GM23338 (cell line): ENCODE measurements around the gene PCED1A.

Experiments used
- CREB1 ChIP-seq: fragments of 250-450 bp; sonication (Bioruptor Pico); IDR thresholded peaks from 2 replicates; pipeline ENCODE4 v1.5.0; 2020; ENCODE audit warnings: low read depth, mild to moderate bottlenecking, moderate library complexity
- EZH2 ChIP-seq: fragments of 200-600 bp; sonication (generic); IDR thresholded peaks from one replicate; pipeline ENCODE4 v1.8.0; 2017; ENCODE audit warnings: antibody characterized with exemption, mild to moderate bottlenecking, low read depth; ENCODE audit not compliant: unreplicated experiment
- EZH2phosphoT487 ChIP-seq: fragments of 200-600 bp; sonication (generic); IDR thresholded peaks from one replicate; pipeline ENCODE4 v1.8.1; 2018; ENCODE audit warnings: antibody characterized with exemption; ENCODE audit not compliant: unreplicated experiment
- JUNB ChIP-seq: IDR thresholded peaks from one replicate; pipeline ENCODE4 v1.6.1; 2016; ENCODE audit warnings: antibody characterized with exemption; ENCODE audit not compliant: unreplicated experiment
- NANOG ChIP-seq: IDR thresholded peaks from 2 replicates; pipeline ENCODE4 v1.6.1; 2016; ENCODE audit warnings: antibody characterized with exemption, borderline replicate concordance
- POLR2AphosphoS5 ChIP-seq: IDR thresholded peaks from 2 replicates; pipeline ENCODE4 v1.6.1; 2016; ENCODE audit warnings: antibody characterized with exemption, low read depth
- ZNF331 ChIP-seq: fragments of 250-450 bp; sonication (Bioruptor Pico); IDR thresholded peaks from 2 replicates; pipeline ENCODE4 v1.5.0; 2020; ENCODE audit warnings: low read depth, mild to moderate bottlenecking, moderate library complexity
- TF ChIP-seq, protein P1 (sequence below): IDR thresholded peaks from one replicate; pipeline ENCODE4 v1.6.1; 2018; ENCODE audit warnings: antibody characterized with exemption; ENCODE audit not compliant: unreplicated experiment
- TF ChIP-seq, protein P2 (sequence below), 2 experiments: fragments of 200-600 bp in 1 of 2; sonication (generic) in 1 of 2; conservative IDR thresholded peaks; 2 replicates each; pipeline versions ENCODE4 v1.5.1 to v1.6.1; 2016 to 2017; ENCODE audit warnings: antibody characterized with exemption in 2 of 2, low read depth in 2 of 2, mild to moderate bottlenecking in 2 of 2, moderate library complexity in 1 of 2

DNA sequence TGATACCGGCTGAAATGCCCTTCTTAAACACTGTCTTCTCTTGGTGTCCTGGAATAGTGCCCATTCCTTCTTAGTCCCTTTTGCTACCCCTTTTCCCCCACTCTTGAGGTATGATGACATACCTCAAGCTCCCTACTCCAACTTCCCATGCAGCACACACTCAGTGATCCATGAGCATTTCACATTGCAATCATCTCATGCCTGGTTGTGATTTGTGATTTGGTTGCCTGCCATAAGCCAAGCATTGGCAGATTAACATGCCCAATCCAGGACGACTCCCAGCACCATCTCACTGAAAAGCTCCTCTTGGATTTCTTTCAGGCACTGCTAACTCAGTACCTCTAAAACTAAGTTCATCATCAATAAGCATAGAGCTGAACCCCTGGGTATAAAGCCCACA, 18.1 kb upstream of the PCED1A start:
- TF ChIP-seq POLR2AphosphoS5, result no peak
- TF ChIP-seq, protein P1, sequence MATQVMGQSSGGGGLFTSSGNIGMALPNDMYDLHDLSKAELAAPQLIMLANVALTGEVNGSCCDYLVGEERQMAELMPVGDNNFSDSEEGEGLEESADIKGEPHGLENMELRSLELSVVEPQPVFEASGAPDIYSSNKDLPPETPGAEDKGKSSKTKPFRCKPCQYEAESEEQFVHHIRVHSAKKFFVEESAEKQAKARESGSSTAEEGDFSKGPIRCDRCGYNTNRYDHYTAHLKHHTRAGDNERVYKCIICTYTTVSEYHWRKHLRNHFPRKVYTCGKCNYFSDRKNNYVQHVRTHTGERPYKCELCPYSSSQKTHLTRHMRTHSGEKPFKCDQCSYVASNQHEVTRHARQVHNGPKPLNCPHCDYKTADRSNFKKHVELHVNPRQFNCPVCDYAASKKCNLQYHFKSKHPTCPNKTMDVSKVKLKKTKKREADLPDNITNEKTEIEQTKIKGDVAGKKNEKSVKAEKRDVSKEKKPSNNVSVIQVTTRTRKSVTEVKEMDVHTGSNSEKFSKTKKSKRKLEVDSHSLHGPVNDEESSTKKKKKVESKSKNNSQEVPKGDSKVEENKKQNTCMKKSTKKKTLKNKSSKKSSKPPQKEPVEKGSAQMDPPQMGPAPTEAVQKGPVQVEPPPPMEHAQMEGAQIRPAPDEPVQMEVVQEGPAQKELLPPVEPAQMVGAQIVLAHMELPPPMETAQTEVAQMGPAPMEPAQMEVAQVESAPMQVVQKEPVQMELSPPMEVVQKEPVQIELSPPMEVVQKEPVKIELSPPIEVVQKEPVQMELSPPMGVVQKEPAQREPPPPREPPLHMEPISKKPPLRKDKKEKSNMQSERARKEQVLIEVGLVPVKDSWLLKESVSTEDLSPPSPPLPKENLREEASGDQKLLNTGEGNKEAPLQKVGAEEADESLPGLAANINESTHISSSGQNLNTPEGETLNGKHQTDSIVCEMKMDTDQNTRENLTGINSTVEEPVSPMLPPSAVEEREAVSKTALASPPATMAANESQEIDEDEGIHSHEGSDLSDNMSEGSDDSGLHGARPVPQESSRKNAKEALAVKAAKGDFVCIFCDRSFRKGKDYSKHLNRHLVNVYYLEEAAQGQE, result no peak
- TF ChIP-seq, protein P2, sequence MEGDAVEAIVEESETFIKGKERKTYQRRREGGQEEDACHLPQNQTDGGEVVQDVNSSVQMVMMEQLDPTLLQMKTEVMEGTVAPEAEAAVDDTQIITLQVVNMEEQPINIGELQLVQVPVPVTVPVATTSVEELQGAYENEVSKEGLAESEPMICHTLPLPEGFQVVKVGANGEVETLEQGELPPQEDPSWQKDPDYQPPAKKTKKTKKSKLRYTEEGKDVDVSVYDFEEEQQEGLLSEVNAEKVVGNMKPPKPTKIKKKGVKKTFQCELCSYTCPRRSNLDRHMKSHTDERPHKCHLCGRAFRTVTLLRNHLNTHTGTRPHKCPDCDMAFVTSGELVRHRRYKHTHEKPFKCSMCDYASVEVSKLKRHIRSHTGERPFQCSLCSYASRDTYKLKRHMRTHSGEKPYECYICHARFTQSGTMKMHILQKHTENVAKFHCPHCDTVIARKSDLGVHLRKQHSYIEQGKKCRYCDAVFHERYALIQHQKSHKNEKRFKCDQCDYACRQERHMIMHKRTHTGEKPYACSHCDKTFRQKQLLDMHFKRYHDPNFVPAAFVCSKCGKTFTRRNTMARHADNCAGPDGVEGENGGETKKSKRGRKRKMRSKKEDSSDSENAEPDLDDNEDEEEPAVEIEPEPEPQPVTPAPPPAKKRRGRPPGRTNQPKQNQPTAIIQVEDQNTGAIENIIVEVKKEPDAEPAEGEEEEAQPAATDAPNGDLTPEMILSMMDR (conservative IDR thresholded peaks at IDR 0.05; ENCODE audit: low read depth in 2 of 2), result no peak
- TF ChIP-seq EZH2, result no peak
- no peak for TF ChIP-seq EZH2phosphoT487
- TF ChIP-seq JUNB, result no peak
- no peak for TF ChIP-seq ZNF331 (CRISPR knock-in tag)
- TF ChIP-seq CREB1 (CRISPR knock-in tag), result no peak
- TF ChIP-seq NANOG, result no peak
